ENCODE results near the gene HIVEP2. TPM values are rescaled to one million over a fixed set of nuclear protein-coding genes. Genes with fewer than 3 reads are reported as not detected.

Gene HIVEP2
- total RNA-seq, 1 donor from 2014 or later, result 38.4 TPM

GRCh38 chr6:142758629-142759025 is 186.3 kb downstream of the HIVEP2 start:
- DNase-seq (ENCODE audit: low spot score), result no peak
- peaks cover 61% of the 10 kb centered on the region for H3K36me3 Mint-ChIP-seq (ENCODE audit: low read depth)
- no peaks in the 10 kb centered on the region for H3K9me3 Mint-ChIP-seq
- H3K4me3 Mint-ChIP-seq, result no peak overlapping the region
- no peaks in the 10 kb centered on the region for H3K27me3 Mint-ChIP-seq (ENCODE audit: insufficient read depth)
- H3K27ac Mint-ChIP-seq, result no peak overlapping the region
- H3K4me1 Mint-ChIP-seq (ENCODE audit: low read depth), result peaks cover 23% of the 10 kb centered on the region
- intact Hi-C loops (cut with micrococcal nuclease), result no loop called here

GRCh38 chr6:142757852-142758628 is 186.9 kb downstream of the HIVEP2 start:
- H3K4me3 Mint-ChIP-seq, result no peak overlapping the region
- H3K27me3 Mint-ChIP-seq (ENCODE audit: insufficient read depth), result no peaks in the 10 kb centered on the region
- H3K36me3 Mint-ChIP-seq (ENCODE audit: low read depth), result peaks cover 63% of the 10 kb centered on the region
- peaks cover 23% of the 10 kb centered on the region for H3K4me1 Mint-ChIP-seq (ENCODE audit: low read depth)
- intact Hi-C loops (cut with micrococcal nuclease), result no loop called here
- H3K9me3 Mint-ChIP-seq, result no peaks in the 10 kb centered on the region
- no peak for DNase-seq (ENCODE audit: low spot score)
- peak overlapping the region; percentile 23 for H3K27ac Mint-ChIP-seq

GRCh38 chr6:142756215-142756630 is 188.8 kb downstream of the HIVEP2 start:
- H3K27ac Mint-ChIP-seq, result no peak overlapping the region
- H3K9me3 Mint-ChIP-seq, result no peaks in the 10 kb centered on the region
- peaks cover 21% of the 10 kb centered on the region for H3K4me1 Mint-ChIP-seq (ENCODE audit: low read depth)
- DNase-seq (ENCODE audit: low spot score), result no peak
- peaks cover 59% of the 10 kb centered on the region for H3K36me3 Mint-ChIP-seq (ENCODE audit: low read depth)
- H3K27me3 Mint-ChIP-seq (ENCODE audit: insufficient read depth), result no peaks in the 10 kb centered on the region
- H3K4me3 Mint-ChIP-seq, result no peak overlapping the region
- intact Hi-C loops (cut with micrococcal nuclease), result no loop called here

- peaks cover 36% of the 10 kb centered on the region for H3K36me3 Mint-ChIP-seq (ENCODE audit: low read depth)
- intact Hi-C loops (cut with micrococcal nuclease), result no loop called here
- H3K9me3 Mint-ChIP-seq, result no peaks in the 10 kb centered on the region
- DNase-seq (ENCODE audit: low spot score), result no peak
- peaks cover 25% of the 10 kb centered on the region for H3K4me1 Mint-ChIP-seq (ENCODE audit: low read depth)
- H3K27me3 Mint-ChIP-seq (ENCODE audit: insufficient read depth), result no peaks in the 10 kb centered on the region
- H3K27ac Mint-ChIP-seq, result no peak overlapping the region
- H3K4me3 Mint-ChIP-seq, result no peak overlapping the region
Observed at GRCh38 chr6:142753196-142753595, 191.8 kb downstream of the HIVEP2 start.

GRCh38 chr6:142752348-142752747 is 192.6 kb downstream of the HIVEP2 start:
- H3K4me1 Mint-ChIP-seq (ENCODE audit: low read depth), result peaks cover 25% of the 10 kb centered on the region
- no peaks in the 10 kb centered on the region for H3K27me3 Mint-ChIP-seq (ENCODE audit: insufficient read depth)
- intact Hi-C loops (cut with micrococcal nuclease), result no loop called here
- H3K4me3 Mint-ChIP-seq, result no peak overlapping the region
- no peak for DNase-seq (ENCODE audit: low spot score)
- H3K36me3 Mint-ChIP-seq (ENCODE audit: low read depth), result peaks cover 30% of the 10 kb centered on the region
- H3K9me3 Mint-ChIP-seq, result no peaks in the 10 kb centered on the region
- H3K27ac Mint-ChIP-seq, result no peak overlapping the region

GRCh38 chr6:142751452-142751851 is 193.5 kb downstream of the HIVEP2 start:
- peaks cover 18% of the 10 kb centered on the region for H3K4me1 Mint-ChIP-seq (ENCODE audit: low read depth)
- H3K4me3 Mint-ChIP-seq, result no peak overlapping the region
- H3K36me3 Mint-ChIP-seq (ENCODE audit: low read depth), result peaks cover 23% of the 10 kb centered on the region
- no peak for DNase-seq (ENCODE audit: low spot score)
- H3K9me3 Mint-ChIP-seq, result no peaks in the 10 kb centered on the region
- H3K27me3 Mint-ChIP-seq (ENCODE audit: insufficient read depth), result no peaks in the 10 kb centered on the region
- intact Hi-C loops (cut with micrococcal nuclease), result no loop called here
- no peak overlapping the region for H3K27ac Mint-ChIP-seq

GRCh38 chr6:142750998-142751397 is 194.0 kb downstream of the HIVEP2 start:
- Mint-ChIP-seq H3K4me1 (ENCODE audit: low read depth) (peaks cover 14% of the 10 kb centered on the region), H3K9me3 (no peaks in the 10 kb centered on the region), H3K36me3 (ENCODE audit: low read depth) (peaks cover 19% of the 10 kb centered on the region), H3K4me3 (no peak overlapping the region), H3K27ac (no peak overlapping the region), H3K27me3 (ENCODE audit: insufficient read depth) (no peaks in the 10 kb centered on the region)
- DNase-seq (ENCODE audit: low spot score), result no peak
- intact Hi-C loops (cut with micrococcal nuclease), result no loop called here

- DNase-seq (ENCODE audit: low spot score), result no peak
- Mint-ChIP-seq H3K4me1 (ENCODE audit: low read depth) (peaks cover 10% of the 10 kb centered on the region), H3K27ac (no peak overlapping the region), H3K4me3 (no peak overlapping the region), H3K27me3 (ENCODE audit: insufficient read depth) (no peaks in the 10 kb centered on the region), H3K36me3 (ENCODE audit: low read depth) (peaks cover 11% of the 10 kb centered on the region), H3K9me3 (no peaks in the 10 kb centered on the region)
- intact Hi-C loops (cut with micrococcal nuclease), result no loop called here
Observed at GRCh38 chr6:142749556-142749955, 195.4 kb downstream of the HIVEP2 start.

GRCh38 chr6:142746524-142746923 is 198.5 kb downstream of the HIVEP2 start:
- Mint-ChIP-seq H3K4me1 (ENCODE audit: low read depth) (peaks cover 7% of the 10 kb centered on the region), H3K9me3 (no peaks in the 10 kb centered on the region), H3K4me3 (no peak overlapping the region), H3K36me3 (ENCODE audit: low read depth) (peaks cover 1% of the 10 kb centered on the region), H3K27me3 (ENCODE audit: insufficient read depth) (no peaks in the 10 kb centered on the region), H3K27ac (no peak overlapping the region)
- intact Hi-C loops (cut with micrococcal nuclease), result no loop called here
- DNase-seq (ENCODE audit: low spot score), result no peak

GRCh38 chr6:142744836-142745235 is 200.1 kb downstream of the HIVEP2 start:
- DNase-seq (ENCODE audit: low spot score), result no peak

GRCh38 chr6:142740449-142740848 is 204.5 kb downstream of the HIVEP2 start:
- intact Hi-C loops (cut with micrococcal nuclease), result no loop called here
- Mint-ChIP-seq H3K36me3 (ENCODE audit: low read depth) (no peaks in the 10 kb centered on the region), H3K4me1 (ENCODE audit: low read depth) (no peaks in the 10 kb centered on the region), H3K27me3 (ENCODE audit: insufficient read depth) (peaks cover 4% of the 10 kb centered on the region), H3K9me3 (no peaks in the 10 kb centered on the region), H3K4me3 (no peak overlapping the region), H3K27ac (no peak overlapping the region)
- no peak for DNase-seq (ENCODE audit: low spot score)

More at GRCh38 chr6:142744836-142745235, 200.1 kb downstream of the HIVEP2 start:
- Mint-ChIP-seq H3K27ac (no peak overlapping the region), H3K9me3 (no peaks in the 10 kb centered on the region), H3K4me3 (no peak overlapping the region), H3K36me3 (ENCODE audit: low read depth) (no peaks in the 10 kb centered on the region), H3K4me1 (ENCODE audit: low read depth) (no peaks in the 10 kb centered on the region), H3K27me3 (ENCODE audit: insufficient read depth) (peaks cover 4% of the 10 kb centered on the region)
- intact Hi-C loops (cut with micrococcal nuclease), result no loop called here

GRCh38 chr6:142738731-142739130 is 206.2 kb downstream of the HIVEP2 start:
- Mint-ChIP-seq H3K4me1 (ENCODE audit: low read depth) (no peaks in the 10 kb centered on the region), H3K27ac (no peak overlapping the region), H3K36me3 (ENCODE audit: low read depth) (no peaks in the 10 kb centered on the region), H3K4me3 (no peak overlapping the region), H3K27me3 (ENCODE audit: insufficient read depth) (peaks cover 4% of the 10 kb centered on the region), H3K9me3 (no peaks in the 10 kb centered on the region)
- intact Hi-C loops (cut with micrococcal nuclease), result loop anchor here (10.0 kb wide), 1 partner anchor 264 kb away; no protein-coding TSS in a partner anchor
- no peak for DNase-seq (ENCODE audit: low spot score)

- no peak overlapping the region for H3K27ac Mint-ChIP-seq
- H3K4me1 Mint-ChIP-seq (ENCODE audit: low read depth), result no peaks in the 10 kb centered on the region
- intact Hi-C loops (cut with micrococcal nuclease), result loop anchor here (10.0 kb wide), 1 partner anchor 263 kb away; no protein-coding TSS in a partner anchor
- peaks cover 4% of the 10 kb centered on the region for H3K27me3 Mint-ChIP-seq (ENCODE audit: insufficient read depth)
- DNase-seq (ENCODE audit: low spot score), result no peak
- H3K4me3 Mint-ChIP-seq, result no peak overlapping the region
- no peaks in the 10 kb centered on the region for H3K9me3 Mint-ChIP-seq
- no peaks in the 10 kb centered on the region for H3K36me3 Mint-ChIP-seq (ENCODE audit: low read depth)
Observed at GRCh38 chr6:142738035-142738396, 207.0 kb downstream of the HIVEP2 start.
